Stimulated activated CD4-positive, alpha-beta T cell treated with anti-CD3 and anti-CD28 coated beads, Interleukin-15, amount 100 ng/mL, for 24 hours (primary cell): ENCODE data around the gene FZD10.

Source experiments
- DNase-seq: peaks from one replicate; pipeline ENCODE4 v3.0.0-alpha.2; 2020

FZD10 gene, protein sequence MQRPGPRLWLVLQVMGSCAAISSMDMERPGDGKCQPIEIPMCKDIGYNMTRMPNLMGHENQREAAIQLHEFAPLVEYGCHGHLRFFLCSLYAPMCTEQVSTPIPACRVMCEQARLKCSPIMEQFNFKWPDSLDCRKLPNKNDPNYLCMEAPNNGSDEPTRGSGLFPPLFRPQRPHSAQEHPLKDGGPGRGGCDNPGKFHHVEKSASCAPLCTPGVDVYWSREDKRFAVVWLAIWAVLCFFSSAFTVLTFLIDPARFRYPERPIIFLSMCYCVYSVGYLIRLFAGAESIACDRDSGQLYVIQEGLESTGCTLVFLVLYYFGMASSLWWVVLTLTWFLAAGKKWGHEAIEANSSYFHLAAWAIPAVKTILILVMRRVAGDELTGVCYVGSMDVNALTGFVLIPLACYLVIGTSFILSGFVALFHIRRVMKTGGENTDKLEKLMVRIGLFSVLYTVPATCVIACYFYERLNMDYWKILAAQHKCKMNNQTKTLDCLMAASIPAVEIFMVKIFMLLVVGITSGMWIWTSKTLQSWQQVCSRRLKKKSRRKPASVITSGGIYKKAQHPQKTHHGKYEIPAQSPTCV

DNA sequence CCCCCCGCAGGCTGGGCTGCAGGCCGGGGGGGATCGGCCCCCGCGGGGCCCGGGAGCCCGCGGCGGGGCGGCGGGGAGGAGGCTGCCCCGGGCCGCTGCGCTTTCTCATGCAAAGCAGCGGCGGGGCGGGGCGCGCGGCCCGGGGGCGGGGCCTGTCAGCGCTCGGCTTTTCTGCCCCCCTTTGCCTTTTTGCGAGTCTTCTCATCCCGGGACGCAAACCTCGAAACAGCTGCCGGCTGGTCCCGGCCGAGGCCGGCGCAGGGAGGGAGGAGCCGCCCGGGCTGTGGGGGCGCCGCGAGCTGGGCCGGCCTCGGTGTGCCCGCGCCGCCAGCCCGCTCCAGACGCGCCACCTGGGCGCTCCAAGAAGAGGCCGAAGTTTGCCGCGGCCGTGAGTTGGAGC lies at the start of gene FZD10:
TSS of gene FZD10 (plus strand) at position 198 of the 400 bp plus-strand sequence. CDS start 479 bp downstream, outside the sequence.
- peak; percentile 62 for DNase-seq

DNA sequence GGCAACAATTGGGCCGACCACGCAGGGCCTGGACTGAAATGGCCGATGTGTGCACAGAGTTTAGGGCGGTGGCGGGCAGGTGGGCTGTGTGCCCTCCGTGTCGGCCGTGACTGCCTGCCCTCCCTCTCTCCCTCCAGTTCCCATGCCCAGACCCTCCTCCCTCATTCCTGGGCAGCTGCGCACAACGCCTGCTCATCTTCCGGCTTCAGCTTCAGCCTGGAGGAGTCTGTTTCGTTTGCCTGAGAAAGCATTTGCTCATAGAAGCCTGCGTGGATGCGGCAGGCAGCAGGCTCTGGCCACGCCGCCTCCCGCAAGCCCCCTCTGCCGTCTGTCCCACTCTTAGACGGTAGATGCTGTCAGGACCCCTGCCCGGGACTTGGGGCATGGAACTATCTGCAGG lies 47.3 kb upstream of the FZD10 start:
- no peak for DNase-seq

DNA sequence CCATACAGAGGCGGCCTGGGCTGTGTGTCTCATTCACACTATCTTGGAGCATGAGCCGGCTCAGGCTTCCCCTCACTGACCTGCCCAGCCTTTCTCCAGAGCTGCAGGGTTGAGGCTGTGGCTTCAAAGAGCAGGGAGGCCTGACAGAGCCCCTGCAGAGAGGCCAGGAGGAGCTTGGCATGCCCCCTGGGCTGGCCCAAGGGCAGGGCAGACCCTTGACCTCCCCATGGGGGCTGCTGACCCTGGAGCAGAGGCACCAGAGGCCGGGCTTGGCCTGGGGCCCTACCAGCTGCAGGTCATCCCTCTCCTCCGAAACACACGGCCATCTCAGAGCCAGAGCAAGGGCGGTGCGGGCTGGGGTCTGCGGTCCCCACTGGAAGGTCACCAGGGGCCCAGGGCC lies 46.6 kb upstream of the FZD10 start:
- no peak for DNase-seq

DNA sequence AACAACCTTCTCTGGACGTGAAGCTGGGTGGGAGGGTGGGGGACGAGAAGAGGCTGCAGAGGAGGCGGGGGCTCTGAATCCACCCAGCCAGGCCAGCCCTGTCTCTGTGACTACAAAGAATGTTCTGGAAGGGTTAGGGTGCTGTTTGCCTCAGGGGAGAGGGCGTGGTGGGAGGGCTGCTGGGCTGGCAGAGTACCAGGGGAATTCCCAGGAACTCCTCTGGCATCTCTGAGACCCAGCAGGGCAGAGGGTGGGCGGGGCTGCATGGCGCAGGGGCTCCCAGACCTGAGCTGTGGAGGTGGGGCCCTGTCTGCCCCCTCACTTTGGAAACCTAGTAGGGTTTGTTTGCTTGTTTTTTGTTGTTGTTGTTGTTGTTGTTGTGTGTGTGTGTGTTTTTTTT lies 45.5 kb upstream of the FZD10 start:
- no peak for DNase-seq

DNA sequence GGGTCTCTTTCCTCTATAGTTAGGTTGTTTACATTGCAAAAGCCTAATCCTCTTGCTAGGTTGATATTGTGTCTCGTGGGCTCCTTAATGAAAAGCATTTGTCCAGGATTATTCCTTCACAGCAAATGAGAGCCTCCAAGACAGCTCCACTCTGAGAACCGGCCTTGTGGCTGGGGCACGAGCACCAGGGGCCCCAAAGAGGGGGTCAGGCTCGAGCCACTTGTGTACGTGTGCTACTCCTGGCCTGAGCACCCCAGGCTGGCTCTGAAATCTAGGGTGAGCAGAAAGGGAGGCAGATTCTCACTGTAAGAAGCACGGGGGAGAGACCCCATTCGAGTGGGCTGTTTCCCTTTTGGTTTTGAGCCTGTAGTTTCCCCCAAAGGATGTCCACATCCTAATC lies 45.0 kb upstream of the FZD10 start:
- DNase-seq = no peak

DNA sequence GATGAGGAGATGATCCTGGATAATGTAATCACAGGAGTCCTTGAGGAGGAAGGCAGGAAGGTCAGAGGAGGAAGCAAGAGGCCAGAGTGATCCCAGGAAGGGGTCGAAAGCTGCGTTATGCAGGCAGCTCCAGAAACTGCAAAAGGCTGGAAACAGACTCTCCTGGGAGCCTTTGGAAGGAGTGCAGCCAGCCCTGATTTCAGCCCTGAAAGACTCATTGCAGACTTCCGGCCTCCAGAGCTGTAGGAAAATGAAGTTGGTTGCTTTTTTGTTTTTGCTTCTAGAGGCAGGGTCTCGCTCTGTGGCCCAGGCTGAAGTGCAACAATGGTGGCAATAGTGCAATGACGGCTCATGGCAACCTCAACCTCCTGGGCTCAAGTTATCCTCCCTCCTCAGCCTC lies 44.6 kb upstream of the FZD10 start:
- no peak for DNase-seq

DNA sequence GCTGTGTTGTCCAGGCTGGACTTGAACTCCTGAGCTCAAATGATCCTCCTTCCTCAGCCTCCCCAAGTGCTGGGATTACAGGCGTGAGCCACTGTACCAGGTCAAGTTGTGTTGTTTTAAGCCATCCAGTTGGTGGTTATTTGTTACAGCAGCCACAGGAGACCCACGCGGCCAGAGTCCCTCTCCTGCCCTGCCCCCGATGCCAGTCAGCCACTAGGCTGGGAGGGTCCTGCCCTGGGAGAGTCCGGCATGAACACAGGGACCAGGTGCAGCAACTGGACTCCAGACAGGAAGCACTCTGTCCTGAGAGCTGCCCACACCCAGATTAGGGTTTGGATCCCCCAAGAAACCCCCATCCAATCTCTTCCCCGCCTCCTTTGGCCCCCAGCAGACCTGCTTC lies 44.1 kb upstream of the FZD10 start:
- DNase-seq = no peak

DNA sequence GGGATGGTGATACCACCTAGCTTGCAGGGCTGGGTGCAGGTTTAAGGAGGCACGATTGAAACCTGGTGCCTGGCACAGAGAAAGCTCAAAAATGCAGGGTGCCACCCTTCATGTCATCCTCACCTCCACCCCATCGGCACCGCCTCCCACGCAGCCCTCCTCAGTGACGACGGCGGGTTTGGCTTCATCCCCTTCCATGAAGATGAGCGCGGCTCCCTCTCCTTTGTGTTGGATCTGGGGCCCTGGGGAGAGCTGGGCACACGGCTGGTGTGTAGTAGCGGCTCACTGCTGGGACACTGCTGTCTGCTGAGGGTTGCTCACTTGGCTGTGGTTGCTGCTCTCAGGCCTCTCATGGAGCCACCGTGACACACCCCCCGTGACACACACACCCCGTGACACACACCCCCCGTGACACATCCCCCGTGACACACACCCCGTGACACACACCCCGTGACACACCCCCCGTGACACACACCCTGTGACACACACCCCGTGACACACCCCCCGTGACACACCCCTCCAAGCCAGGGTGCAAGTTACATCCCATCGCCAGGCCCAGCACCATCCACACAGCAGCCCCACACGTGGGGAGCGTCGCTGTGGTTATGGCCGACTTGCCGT lies 42.9 kb upstream of the FZD10 start:
- DNase-seq = no peak

DNA sequence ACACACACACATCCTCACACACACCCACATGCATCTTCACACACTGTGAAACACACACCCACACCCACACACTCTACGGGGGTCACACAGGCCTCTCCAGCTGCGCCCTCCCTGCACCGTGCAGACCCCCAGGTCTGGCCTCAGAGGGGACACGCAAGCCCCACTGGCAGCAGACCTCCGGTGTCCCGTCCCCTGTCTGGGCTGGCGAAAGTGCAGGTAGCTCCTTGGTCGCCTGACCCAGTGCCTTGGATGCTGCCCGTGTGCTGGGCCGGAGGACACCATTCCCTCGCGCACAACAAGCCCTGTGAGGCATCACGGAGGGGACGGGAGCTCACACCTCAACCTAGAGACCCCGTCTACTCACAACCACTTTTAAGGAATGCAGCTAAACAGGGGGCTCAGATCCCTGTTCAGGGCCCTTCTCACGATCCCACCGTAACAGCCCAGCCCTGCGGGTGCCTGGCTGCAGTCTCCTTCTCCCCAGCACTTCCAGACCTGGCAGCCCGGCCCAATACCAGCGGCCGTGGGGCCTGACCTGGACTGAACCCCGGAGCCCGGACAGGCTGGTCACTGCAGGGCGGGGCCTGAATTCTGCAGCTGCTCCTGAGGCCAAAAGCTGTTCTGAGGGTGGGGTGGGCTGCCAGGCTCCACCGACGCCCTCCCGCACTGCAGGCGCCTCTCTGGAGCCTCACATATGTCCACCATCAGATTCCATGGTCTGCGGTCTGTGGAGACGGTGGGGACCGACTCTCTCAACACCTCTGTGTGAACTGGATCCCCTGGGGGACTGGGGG lies 42.1 kb upstream of the FZD10 start:
- no peak for DNase-seq

DNA sequence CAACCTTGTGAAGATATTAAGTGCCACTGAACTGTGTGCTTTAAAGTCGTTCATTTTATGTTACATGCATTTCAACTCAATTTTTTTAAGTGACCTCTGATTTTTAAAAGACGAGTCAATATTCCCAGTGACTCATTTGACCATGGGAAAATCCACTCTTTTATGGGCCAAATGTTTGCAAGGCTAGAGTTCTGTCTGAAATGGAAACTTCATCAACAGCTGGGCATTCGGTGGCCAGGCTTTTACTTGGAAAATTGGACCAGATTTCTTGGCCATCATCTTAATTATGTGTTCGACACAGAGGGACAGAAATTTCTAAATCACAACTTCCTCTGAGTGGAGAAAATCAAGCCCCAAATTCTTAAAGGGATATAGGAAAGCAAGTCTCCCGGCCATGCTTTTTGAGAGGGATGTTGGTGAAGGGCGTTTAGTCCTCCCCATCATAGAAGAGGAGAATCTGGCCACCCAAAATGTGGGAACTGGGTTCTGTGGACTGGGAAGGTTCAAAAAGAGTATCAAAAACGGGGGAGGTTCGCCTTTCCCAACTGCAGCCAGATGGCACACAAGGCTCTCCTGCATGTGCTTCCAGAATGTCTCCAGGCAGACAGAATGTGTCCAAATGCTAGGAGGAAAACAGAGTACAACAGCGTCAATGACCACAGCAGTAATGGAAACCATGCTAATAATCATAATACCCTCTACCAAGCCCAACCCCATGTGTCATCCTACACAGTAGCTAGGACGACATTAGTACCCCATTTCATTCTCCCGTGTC lies 40.9 kb upstream of the FZD10 start:
- DNase-seq = no peak

DNA sequence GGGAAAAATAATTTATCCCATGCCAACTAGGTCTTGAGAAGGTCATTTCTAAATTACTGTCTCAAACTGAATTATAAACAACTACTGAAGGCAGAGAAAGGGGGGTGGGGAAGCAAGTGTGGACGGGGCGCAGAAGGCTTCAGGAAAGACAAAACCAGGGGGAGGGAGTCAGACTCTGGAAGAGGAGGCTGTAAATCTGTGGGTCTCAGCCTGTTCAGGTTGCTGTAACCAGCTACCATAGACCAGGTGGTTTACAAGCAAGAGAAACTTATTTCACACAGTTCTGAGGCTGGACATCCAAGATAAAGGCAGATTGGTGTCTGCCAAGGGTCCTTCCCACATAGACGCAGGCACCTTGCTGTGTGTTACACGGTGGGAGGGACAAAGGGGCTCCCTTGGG lies 39.9 kb upstream of the FZD10 start:
- no peak for DNase-seq

DNA sequence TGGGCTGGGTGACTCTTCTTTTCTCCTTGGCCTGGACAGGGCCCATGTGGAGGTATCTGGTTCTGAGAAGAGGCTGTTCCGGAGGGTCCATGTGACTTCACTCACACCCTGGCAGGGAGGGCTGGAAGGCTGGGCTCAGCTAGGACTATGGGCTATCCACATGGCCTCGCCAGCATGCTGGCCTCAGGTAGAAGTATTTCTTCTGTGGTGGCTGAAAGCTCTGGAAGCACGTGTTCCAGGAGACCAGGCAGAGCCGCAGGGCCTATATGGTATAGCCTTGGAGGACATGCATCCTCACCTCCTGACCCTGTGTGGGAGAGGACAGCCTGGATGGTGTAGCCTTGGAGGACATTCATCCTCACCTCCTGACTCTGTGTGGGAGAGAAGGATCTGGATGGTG lies 38.2 kb upstream of the FZD10 start:
- no peak for DNase-seq

DNA sequence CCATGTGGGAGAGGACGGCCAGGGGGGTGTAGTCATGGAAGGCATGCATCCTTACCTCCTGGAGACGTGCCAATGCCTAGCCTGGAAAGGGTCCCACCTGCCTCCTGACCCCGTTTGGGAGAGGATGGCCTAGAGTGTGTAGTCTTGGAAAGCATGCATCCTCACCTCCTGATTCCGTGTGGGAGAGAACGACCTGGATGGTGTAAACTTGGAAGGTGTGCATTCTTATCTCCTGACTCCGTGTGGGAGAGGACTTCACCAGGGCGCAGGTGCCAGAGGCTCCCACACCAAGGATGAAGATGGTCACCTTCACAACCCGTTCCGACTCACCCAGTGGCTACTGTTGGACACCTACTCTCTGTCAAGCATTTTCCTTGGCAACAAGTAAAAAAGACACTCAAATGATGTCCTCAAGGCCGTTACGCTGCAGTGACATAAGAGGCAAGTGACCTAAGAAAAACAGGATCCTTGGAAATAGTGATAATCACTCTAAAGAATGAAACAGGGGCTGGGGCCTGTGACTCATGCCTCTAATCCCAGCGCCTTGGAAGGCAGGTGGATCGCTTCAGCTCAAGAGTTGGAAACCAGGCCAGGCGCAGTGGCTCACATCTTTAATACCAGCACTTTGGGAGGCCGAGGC lies 37.5 kb upstream of the FZD10 start:
- no peak for DNase-seq

DNA sequence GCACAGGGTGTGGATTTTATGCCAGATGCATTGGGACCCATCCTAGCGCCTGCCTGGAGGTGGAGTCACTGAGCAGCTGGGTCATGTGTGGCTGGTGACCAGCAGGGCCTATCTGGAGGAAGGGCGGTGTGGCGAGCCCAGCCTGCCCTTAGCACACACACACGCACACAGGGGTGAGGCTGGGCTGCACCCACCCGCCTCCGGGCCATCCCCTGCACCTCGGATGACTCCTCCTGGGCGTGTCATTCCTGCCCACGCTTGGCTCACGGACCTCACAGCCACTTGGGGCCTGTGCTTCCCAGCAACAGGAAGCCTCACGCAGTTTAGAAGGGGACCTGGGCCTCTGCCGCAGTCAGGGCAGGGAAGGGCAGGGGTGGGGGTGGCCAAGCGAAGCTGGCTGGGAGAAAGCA lies 36.2 kb upstream of the FZD10 start:
- no peak for DNase-seq

DNA sequence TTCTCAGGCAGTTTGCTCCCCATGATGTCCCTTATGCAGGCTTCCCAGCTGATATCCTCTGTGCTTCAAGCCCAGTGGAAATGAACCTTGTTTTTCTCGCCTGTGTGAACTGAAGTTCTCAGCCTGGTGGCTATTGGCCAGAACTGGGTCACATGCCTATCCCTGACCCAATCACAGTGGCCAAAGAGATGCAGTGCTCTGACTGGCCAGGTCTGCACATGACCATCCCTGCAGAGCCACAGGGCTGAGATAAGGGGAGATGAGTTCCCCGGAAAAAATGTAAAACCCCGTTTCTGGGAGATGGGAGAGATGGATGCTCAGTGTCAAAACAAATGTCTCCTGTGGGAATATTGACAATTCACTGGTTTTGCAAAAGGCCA lies 34.7 kb upstream of the FZD10 start:
- no peak for DNase-seq

DNA sequence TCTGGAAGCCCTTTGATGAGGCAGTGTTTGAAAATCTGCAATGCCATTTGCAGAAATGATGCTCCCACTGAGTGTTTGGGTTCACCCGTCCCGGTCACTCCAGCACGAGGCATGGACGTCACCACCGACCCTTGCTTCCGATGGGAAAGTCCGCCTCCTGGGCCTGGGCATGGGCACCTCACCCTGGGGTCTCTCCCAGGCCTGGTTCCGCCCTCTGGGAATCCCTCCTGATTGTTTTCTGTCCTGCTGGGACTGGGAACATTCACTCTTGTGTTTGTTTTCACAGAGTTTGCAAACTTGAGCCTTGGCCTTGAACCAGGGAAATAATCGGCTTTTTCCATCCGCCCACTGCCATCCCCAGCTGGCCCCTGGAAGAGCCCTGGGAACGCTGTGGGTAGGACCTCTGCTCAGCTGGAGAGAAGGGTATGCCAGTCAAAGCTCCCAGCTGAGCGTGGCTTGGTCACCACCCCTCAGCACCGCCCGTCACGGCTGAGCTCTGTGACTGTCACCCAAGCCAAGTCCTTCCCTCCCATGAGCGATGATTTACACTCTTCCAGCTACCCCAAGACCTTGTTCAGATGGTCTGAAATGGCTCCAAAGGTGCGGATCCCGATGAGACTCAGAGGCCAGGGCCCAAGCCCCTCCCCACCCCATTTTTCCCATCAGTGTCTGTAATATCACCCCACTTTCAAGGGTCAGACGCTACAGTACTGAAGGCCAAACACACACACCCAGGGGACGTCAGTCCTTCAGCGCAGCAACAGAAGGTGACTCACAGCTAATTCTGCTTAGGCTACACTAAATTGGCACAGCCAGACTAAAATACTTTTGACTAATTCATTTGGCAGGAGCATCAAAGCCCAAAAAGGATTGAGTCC lies 34.1 kb upstream of the FZD10 start:
- no peak for DNase-seq

DNA sequence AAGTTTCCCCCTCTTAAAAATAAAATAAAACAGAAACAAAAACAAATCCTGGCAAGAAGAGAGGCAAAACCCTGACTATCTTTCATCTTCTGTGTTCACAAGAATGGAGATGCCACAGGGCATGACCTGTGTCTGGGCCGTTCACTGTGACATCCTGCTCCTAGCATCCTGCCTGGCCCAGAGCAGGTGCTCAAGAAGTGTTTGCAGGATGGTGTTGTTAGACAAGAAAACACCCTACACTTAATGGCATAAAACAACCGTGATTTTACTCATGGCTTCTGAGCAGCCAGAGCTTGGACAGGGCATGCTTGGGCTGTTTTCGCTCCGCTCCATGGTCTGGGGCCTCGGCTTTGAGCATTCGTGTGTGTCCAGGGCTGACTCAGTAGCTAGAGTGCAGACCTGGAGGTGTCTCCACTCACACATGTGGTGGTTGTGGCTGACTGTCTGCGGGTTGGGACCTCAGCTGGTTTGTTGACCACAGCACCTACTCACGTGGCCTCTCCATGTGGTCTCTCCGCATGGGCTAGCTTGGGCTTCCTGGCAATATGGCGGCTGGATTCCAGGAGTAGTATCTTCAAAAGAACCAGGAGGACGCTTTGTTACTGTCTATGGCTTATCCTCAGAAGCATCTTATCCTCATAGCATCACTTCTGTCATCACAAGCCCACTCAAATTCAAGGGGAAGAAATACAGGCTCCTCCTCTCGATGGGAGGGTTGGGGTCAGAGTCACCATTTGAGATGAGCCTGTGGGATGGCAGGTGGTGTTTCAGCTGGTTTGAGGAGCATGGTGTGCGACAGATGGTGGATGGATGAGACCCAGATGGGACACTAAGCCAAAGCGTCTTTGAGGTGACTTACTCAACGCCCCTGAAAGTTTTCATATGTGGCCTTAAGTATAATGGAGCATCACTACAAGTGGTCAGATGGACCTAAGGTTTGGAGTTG lies 33.2 kb upstream of the FZD10 start:
- no peak for DNase-seq

DNA sequence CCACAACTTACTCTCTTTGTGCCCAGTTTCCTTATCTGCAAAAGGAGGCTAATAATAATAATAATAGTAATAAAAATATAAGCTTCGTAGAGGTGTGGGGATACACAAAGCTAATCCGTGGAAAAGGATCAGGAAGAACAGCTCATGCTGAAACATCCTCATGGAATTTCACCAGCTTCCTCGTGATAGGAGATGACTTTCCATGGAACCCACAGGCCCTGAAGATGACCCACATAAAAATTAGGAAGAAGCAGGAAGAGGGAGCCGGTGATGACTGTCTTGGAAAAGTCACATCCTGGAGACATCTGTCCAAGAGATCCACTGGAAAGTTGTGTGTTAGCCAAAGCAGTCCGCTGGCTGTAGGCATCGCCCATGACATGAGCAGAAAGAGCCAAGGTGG lies 31.9 kb upstream of the FZD10 start:
- no peak for DNase-seq

DNA sequence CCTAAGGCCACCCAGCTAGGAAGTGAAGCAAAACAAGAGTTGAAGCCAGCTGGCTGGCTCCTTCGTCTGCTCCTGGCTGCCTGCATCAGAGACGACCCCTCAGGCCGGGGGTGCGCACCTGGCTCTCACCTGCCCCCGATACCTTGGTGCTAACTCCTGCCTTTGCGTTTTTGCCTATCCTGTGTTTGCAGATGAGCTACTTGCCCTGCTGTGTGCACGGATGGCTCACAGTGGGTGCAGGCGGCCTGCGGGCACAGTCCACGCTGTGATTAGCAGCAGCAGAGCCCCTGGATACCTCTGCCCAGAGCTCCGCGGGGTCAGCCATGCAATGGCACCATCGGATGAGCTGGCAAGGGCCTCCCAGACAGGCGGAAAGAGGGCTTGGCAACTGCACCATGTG lies 31.2 kb upstream of the FZD10 start:
- DNase-seq = no peak

DNA sequence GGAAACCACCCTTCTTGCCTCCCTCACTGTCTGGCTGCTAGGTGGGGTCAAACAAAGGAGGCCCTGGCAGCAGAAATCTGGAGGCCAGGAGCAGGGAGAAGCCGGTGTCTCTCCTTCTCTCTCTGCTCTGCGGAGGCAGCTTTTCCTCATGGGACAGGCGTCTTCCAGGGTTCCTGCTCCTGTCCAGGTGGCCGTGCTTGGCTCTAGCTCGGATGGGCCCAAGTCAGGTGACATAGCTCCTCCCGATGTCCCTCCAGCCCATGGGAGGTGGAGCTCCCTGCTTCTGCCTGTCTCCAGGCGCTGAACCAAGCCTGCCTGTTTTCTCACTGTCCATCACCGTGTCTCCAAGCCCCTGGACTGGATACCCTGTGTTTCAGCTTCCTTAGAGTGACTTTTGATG lies 30.5 kb upstream of the FZD10 start:
- DNase-seq = no peak
